OCI-M1 (cell line): Measurements from ENCODE around the gene NARS2.
"Not testable (repeated sequence)": the region's sequence is repeated elsewhere in the genome, so short reads cannot be mapped to it uniquely, and the experiment has no call there.

Experiments used
- DNase-seq: peaks from one replicate; lab custom pipeline; 2025; lab: John Stamatoyannopoulos, UW

Gene NARS2

DNA sequence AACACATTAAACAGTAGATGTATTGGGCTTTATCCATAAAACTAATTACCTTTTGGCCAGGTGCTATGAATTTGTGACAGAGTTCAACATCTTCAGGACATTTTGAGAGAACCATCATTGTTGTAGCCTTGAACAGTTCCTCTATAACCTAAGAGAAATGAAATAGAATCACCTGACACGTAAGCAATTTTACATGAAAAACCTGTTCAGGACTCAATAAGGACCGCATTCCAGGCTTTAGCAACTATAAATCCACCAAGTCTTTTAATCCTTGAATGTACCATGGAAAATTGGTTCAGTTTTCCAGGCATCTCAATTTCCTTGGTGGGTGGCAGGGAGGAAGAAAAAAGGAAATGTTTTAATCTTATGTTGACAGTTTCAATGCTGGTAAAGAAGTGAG is 96.1 kb downstream of the NARS2 start:
- no peak for DNase-seq

- DNase-seq, result no peak
Measured at GRCh38 chr11:78476066-78476465, 98.6 kb downstream of the NARS2 start.

DNA sequence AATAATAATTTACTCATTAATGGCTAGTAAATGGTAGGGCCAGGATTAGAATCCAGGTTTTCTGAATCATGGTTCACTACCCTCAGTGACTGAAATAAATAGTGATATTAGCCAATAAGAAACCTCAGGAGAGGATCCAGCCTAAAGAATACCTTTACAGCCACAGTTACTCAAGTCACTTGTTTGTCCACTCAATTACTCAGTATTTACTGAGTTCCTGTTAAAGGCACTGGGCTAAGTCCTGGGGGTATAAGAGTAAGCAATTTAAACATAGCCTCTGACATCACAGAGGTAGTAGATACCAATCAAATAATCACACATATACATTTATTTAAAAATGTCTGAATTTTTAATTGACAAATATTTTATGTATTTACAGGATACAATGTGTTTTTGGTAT is 100.2 kb downstream of the NARS2 start:
- no peak for DNase-seq

DNA sequence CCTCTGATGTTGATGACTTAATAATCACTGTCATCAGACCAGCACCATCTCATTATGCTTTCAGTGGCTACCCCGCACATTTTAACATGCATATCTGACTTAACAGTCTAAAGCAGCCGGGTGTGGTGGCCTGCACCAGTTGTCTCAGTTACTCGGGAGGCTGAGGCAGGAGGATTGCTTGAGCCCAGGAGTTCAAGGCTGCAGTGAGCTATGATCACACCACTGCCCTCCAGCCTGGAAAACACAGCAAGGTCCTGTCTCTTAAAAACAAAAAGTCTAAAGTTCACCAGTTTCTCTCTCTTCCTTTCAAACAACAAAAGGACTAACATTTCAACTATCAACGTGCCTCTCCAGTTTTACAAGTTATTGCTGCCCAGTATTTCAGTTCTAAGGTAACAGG is 101.8 kb downstream of the NARS2 start:
- no peak for DNase-seq

GRCh38 chr11:78472382-78472781 is 102.3 kb downstream of the NARS2 start:
- DNase-seq, result no peak

GRCh38 chr11:78470861-78471442 is 103.7 kb downstream of the NARS2 start:
- DNase-seq, result no peak

DNA sequence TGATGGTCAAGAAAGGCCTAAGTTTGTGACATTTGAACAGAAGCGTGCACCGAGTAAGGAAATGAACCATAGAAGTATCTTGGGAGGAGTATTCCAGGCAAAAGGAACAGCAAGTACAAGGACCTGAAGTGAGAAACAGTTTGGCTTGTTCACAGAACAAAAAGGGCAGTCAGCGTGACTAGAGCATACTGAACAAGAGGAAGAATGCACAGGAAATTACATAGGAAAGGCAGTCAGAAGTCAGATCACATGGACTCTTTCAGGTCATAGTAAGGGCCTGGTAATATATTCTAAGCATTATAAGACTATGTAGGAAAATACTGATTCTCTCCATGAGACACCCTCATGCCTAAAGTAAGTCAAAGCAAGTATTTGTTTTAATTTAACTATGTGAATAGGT is 104.8 kb downstream of the NARS2 start:
- DNase-seq, result no peak

GRCh38 chr11:78467931-78468330 is 106.7 kb downstream of the NARS2 start:
- DNase-seq, result no peak

GRCh38 chr11:78467370-78467769 is 107.3 kb downstream of the NARS2 start:
- no peak for DNase-seq

DNA sequence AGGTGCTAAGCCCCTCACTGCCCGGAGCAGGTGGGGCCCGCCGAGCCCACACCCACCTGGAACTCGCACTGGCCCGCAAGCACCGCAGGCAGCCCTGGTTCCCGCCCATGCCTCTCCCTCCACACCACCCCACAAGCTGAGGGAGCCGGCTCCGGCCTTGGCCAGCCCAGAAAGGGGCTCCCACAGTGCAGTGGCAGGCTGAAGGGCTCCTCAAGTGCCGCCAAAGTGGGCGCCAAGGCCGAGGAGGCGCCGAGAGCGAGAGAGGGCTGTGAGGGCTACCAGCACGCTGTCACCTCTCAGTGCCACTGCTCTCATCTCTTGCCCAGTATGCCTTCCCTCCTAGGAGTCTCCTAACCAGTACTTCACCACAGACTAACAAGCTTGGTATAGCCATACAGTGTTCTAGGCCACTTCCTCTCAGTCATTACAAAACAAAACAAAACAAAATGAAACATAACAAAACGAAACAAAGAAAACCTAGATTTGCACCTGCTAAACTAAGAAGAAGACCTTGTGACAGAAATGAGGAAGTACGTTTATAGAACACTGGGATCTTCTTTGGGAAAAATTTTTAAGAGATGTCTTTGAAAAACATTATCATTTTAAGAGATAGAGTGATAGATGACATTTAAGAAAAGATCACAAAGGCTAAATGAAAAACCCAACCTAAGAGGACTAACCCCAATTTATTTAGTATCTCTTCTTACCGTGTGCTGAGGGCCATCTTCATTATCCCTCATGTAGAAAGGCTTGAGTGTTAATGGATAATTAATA is 109.3 kb downstream of the NARS2 start:
- DNase-seq, result no peak

DNA sequence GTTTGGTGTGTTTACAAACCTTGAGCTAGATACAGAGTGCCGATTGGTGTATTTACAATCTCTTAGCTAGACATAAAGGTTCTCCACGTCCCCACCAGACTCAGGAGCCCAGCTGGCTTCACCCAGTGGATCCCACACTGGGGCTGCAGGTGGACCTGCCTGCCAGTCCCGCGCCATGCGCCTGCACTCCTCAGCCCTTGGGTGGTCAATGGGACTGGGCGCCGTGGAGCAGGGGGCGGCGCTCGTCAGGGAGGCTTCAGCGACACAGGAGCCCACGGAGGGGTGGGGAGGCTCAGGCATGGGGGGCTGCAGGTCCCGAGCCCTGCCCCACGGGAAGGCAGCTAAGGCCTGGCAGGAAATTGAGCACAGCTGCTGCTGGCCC is 109.9 kb downstream of the NARS2 start:
- DNase-seq, result not testable (repeated sequence)

- no peak for DNase-seq
Measured at GRCh38 chr11:78460471-78460870, 114.2 kb downstream of the NARS2 start.

- DNase-seq, result no peak
Measured at GRCh38 chr11:78459738-78460137, 114.9 kb downstream of the NARS2 start.

DNA sequence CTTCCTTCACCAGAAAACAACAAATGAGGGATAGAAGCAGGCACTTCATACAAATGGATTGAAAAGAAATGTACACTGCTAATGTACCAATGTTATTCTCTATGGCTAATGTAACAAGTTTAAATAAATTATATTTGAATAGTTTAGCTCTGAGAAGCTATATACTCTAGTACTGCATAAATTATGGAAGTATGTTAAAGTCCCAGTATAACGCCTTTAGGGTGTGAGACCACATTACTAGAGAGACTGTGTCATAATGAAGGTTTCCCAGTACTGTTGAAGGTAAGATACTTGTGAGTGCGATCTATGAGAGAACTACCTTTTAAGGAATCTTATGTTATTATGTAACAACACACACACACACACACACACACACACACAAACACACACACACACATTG is 117.2 kb downstream of the NARS2 start:
- no peak for DNase-seq

GRCh38 chr11:78453140-78453935 is 121.3 kb downstream of the NARS2 start:
- DNase-seq, result no peak

DNA sequence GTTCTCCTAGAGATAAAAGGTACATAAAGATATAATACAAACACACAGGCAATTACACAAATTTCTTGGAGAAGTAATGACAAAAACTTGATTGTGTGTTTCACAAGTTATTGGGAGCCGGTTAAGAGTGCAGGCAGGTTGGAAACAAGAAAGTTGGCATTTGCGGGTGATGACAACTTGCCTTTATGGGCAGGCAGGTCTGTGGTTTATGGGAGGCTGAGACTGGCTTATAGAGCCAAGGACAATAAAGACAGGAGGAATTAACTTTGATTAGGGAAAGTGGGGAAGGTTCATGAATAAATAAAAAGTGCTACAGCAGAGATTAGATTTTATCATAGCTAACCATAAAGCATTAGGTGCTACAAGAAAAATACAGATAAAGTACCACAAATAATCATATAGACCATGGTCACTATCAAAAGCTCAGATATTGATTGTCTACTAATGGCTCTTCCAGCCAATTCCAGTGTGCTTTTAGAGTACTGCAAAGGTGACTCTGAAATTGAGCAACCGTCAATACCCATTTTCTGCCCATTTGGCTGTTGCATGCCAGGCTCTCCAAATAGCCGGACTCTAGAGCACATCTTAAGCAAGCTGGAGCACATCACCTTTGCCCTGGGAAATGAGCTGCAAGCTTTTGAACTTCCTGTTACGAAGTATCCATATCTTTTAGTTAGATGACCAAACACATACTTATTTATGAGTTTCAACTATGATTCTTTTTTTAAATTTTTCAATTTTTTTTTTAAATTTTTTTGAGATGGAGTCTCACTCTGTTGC is 123.1 kb downstream of the NARS2 start:
- no peak for DNase-seq

DNA sequence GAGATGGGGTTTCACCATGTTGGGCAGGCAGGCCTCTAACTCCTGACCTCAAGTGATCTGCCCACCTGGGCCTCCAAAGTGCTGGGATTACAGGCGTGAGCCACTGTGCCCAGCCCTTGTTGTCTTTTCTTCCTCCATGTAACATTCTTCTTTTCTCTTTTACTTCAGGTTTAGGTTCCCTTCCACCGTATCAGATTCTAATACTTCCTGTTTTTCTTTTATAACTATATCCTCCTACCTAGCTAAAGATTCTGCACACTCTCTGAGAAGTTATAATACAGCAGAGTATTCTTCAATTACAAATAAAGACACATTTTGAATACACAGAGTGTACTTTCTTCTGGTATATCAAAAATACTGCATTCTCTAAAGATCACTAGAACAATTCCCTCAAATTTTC is 123.8 kb downstream of the NARS2 start:
- peak; percentile 68 for DNase-seq

DNA sequence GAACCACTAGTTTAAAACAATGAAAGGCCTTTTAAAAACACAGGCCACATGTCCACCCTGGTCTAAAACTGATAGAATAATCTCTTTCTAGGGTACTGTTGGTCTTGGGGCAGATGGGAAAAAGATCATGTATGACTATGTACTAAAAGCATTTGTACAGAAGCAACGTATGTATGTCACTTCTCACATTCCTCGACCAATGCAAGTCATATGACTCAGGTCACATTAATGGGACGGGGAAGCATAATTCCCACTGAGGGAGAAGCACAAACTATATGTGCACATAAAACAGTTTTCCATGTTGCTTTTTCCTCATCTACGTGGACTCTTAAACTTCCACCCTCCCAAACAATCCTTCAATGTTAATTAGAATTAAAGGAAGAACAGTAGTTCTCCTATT is 124.8 kb downstream of the NARS2 start:
- no peak for DNase-seq

GRCh38 chr11:78446210-78446609 is 128.5 kb downstream of the NARS2 start:
- DNase-seq, result peak; percentile 91

DNA sequence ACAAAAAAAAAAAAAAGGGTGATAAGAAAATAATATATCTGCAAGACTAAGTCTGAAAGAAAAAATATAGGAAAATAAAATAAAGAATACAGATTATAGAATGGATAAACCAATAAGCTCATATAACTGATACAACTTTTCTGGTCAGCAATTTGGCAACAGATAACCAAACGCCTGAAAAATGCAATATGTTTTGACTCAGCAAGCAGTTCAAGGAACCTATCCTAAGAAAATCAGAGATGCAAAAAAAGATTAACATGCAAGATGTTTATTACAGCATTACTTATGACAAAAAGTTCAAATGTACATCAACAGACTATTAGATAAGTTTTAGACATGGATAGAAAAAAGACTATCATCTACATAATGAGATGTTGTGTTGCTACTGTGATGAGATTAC is 129.9 kb downstream of the NARS2 start:
- no peak for DNase-seq

DNA sequence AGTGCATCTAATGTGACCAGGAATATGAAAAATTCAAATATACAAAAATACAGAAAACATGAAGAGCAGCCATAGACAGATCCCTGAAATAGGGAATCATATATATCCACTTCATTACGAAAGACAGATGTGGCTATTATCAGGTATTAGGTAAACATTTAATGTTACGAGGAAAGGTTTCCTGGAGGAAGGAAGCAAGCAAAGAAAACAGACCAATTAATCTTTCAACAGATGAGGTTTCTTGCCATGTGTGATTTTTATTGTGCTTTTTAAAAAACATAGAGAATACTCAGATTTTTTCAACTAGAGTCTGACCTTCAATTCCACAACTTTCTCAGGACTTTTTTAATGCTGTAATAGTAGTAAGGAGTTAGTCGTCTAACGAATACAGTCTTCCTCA is 132.7 kb downstream of the NARS2 start:
- DNase-seq, result no peak

DNA sequence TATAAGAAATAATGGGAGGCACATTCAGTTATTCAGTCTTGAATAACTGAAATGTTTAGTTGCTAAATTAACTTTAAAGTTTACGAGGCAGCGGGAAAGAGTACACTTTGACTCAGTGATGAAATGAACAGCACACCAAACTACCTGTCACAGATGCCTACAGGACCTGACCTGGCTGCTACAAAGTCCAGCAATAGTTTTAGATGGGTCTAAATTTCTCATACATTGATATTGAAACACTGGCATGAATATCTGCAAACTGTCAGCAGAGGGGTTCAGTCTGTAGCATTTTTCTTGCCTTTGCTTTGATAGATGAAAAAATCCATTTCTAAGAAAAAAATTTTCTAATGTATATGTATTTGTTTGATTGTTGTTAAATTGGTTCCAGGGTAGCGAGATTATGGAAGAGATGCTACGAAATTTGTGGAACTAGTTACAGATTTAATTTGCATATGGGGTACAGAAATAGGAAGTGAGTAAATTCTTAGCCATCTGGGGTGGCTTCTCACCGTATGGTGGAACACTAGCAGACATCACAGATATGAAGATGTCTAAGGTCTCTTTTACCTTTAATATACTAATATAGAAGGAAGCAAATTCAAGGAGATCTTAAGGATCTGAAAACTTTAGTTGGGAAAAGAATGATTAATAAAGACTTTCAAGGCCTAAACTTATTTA is 136.2 kb downstream of the NARS2 start:
- DNase-seq, result no peak
